Upper lobe of left lung (tissue), 6 donors: ENCODE results near the gene PPP6R2. TPM values are rescaled to one million over a fixed set of nuclear protein-coding genes. Genes with fewer than 3 reads are reported as not detected.

Source experiments
- ATAC-seq, 2 donors: fragments of 200-7000 bp; cut with Tn5 transposase; one replicate each; pipeline ENCODE4 v1.9.1; 2022; ENCODE audit warnings: mild to moderate bottlenecking in 2 of 2, moderate library complexity in 2 of 2; ENCODE audit not compliant: low FRiP score in 2 of 2
- DNase-seq, 2 donors: peaks; one replicate each; pipeline ENCODE4 v3.0.0-alpha.2; 2019 to 2020
- H3K27ac ChIP-seq, 4 donors: fragments of 200-600 bp; sonication (generic); one replicate each; pipeline ENCODE4 v1.5.1; 2016 to 2019
- H3K27me3 ChIP-seq, 4 donors: fragments of 200-600 bp; sonication (generic); one replicate each; pipeline ENCODE4 v1.5.1; 2017 to 2019
- H3K36me3 ChIP-seq, 4 donors: fragments of 200-600 bp; sonication (generic); one replicate each; pipeline ENCODE4 v1.5.1; 2016 to 2019
- H3K4me1 ChIP-seq, 4 donors: fragments of 200-600 bp; sonication (generic); one replicate each; pipeline ENCODE4 v1.5.1; 2018 to 2019
- H3K4me3 ChIP-seq, 4 donors: fragments of 200-600 bp; sonication (generic); one replicate each; pipeline ENCODE4 v1.5.1; 2017 to 2019; ENCODE audit warnings: mild to moderate bottlenecking in 2 of 4, moderate library complexity in 1 of 4
- H3K9me3 ChIP-seq, 4 donors: fragments of 200-600 bp; sonication (generic); one replicate each; pipeline ENCODE4 v1.5.1; 2018 to 2019
- CTCF ChIP-seq, 6 experiments: fragments of 450-650 bp in 4 of 6; fragments of 200-600 bp in 2 of 6; sonication (generic) in 2 of 6; IDR thresholded peaks; one replicate each; pipeline ENCODE4 v1.5.1; 2016 to 2019; ENCODE audit warnings: antibody characterized with exemption in 6 of 6
- EP300 ChIP-seq, 4 donors: sonication (generic); formaldehyde crosslinking; IDR thresholded peaks; one replicate each; pipeline ENCODE4 v1.5.1; 2017; ENCODE audit warnings: antibody characterized with exemption in 4 of 4, control low read depth in 2 of 4
- POLR2A ChIP-seq, 4 donors: fragments of 450-650 bp; IDR thresholded peaks; one replicate each; pipeline ENCODE4 v1.5.1; 2016 to 2017; ENCODE audit warnings: antibody characterized with exemption in 4 of 4, mild to moderate bottlenecking in 2 of 4
- POLR2AphosphoS5 ChIP-seq, 2 donors: sonication (generic); formaldehyde crosslinking; IDR thresholded peaks; one replicate each; pipeline ENCODE4 v1.5.1; 2017; ENCODE audit warnings: antibody characterized with exemption in 2 of 2
- WGBS, 2 donors: methylation state at CpG; one replicate each; pipeline ENCODE4 v1.1.5; 2017 to 2018; 5-methylcytosine and 5-hydroxymethylcytosine counted together
- total RNA-seq, 6 donors: library from RNA; depleted of rRNA in 4 of 6; stranded (reverse); fragments of >200 nt in 4 of 6; gene quantifications; one replicate each; pipeline versions ENCODE4 v1.1.0 to v1.2.1, GENCODE V29; 2016 to 2021
- donor health status: DM: no; HTN: no; CAD: no; lungs with moderate emphysema.
- donor health status: DM: no; HTN: yes; CAD: no; lungs with severe emphysema.

The PPP6R2 gene
- total RNA-seq, 6 donors from 2014 or later, result 53.0 to 264 (median 63.8) TPM

DNA sequence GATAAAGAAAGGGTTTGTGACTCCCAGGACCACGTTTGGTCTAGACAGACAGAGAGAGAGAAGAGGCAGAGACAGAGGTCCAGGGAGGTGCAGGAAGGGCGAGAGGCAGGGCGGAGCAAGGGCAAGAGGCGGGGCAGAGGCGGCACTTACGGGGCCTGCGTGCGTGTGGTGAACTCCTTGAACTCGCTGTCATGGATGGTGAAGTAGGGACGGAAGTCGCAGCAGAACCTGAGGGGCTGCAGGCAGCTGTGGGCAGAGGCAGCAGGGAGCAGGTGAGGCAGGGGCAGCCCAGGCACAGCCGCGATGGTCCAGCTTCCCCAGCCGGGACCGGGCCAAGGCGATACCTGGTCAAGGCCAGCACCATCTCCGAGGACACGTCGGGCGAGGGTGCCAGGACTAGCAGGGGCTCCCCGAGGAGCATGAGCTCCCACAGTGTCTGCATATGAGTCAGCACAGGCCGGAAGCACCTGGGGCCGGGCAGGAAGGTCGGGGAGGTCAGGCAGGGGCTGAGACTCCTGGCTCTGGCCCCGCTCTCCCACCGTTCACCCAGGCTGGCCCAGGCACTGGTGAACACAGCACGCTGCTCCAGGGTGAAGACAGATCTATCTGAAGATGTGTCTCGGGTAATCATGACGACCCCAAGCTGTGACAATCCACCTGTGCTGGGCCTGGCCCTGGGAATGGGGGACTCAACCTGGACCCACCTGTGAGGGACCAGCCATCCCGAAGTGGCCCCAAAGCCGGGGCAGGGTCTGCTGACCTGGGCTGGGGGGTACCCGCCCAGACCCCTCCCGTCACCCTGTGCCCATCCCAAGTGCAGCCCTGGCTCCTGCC is 28.5 kb upstream of the PPP6R2 start:
- DNase-seq (peak; percentile 86 to 91), ATAC-seq (peak; percentile 63 to 69)
- Histone ChIP-seq H3K4me3 (peak overlapping the region in 3 of 4 donors; percentile 23 to 33 (median 29)), H3K27ac (peak overlapping the region in 3 of 4 donors; percentile 5 to 77 (median 70)), H3K36me3 (peaks cover 0 to 3% (median 0%) of the 10 kb centered on the region in 4 donors), H3K27me3 (no peaks in the 10 kb centered on the region), H3K4me1 (peaks cover 18 to 30% (median 22%) of the 10 kb centered on the region in 4 donors), H3K9me3 (no peaks in the 10 kb centered on the region)
- 30 to 41% methylated on average over 17 to 27 of the region's 33 CpGs for WGBS, 2 donors
- TF ChIP-seq EP300 (IDR thresholded peaks at IDR 0.05), result no peak
- peak in 1 of 4 donors; percentile 37 for TF ChIP-seq POLR2A (IDR thresholded peaks at IDR 0.05)
- no peak for TF ChIP-seq POLR2AphosphoS5 (IDR thresholded peaks at IDR 0.05)

DNA sequence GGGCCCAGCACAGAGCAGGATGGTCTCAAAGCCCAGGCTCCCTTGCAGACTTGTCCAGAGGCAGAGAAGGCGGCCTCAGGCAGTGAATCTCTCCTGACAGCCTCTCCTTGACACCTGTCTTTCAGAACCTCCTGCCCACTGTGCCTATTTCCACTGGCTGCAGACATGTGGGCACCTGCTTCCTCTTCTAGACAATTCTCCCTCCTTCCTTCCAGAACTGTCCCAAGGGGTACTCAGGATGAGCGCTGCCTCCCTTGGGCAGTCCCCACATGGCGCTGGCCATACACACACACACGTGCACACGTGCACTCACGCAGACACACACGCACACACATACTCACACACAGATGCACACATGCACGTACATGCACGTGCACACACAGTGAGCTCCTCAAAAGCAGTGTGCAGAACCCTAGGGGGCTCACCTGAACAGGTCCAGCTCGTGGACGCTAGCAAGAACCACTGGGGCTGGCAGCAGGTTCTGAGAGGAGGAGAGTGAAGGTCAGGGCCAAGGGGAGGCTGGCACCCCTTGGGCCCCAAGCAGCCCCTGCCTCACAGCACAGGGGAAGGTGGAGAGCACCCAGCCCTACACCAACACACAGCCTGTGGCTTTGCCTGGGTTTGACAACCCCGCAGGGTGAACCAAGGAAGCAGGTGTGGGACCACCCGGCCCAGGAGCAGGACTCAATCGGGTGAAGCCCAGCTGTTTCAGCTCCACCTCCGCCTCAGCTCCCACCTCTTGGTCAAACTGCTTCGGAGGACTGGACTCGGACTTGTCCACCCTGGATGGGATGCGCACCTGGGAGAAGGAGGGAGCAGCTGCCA is 27.6 kb upstream of the PPP6R2 start:
- Histone ChIP-seq H3K27ac (peak overlapping the region in 1 of 4 donors; percentile 77), H3K36me3 (peaks cover 0 to 3% (median 0%) of the 10 kb centered on the region in 4 donors), H3K4me3 (no peak overlapping the region), H3K9me3 (no peaks in the 10 kb centered on the region), H3K27me3 (no peaks in the 10 kb centered on the region), H3K4me1 (peaks cover 14 to 24% (median 16%) of the 10 kb centered on the region in 4 donors)
- DNase-seq (peak in 1 of 2 donors; percentile 46), ATAC-seq (no peak)
- TF ChIP-seq CTCF (IDR thresholded peaks at IDR 0.05), result no peak
- no peak for TF ChIP-seq EP300 (IDR thresholded peaks at IDR 0.05)
- no peak for TF ChIP-seq POLR2AphosphoS5 (IDR thresholded peaks at IDR 0.05)
- no peak for TF ChIP-seq POLR2A (IDR thresholded peaks at IDR 0.05)
- 93 to 96% methylated on average over 11 to 14 of the region's 18 CpGs for WGBS, 2 donors

GRCh38 chr22:50316114-50317065 is 26.7 kb upstream of the PPP6R2 start:
- peak in 1 of 2 donors; percentile 79 for DNase-seq
- TF ChIP-seq EP300 (IDR thresholded peaks at IDR 0.05) (no peak), CTCF (IDR thresholded peaks at IDR 0.05) (no peak), POLR2AphosphoS5 (IDR thresholded peaks at IDR 0.05) (no peak), POLR2A (IDR thresholded peaks at IDR 0.05) (no peak)
- Histone ChIP-seq H3K27ac (no peak overlapping the region), H3K9me3 (no peaks in the 10 kb centered on the region), H3K4me1 (peaks cover 14 to 24% (median 16%) of the 10 kb centered on the region in 4 donors), H3K27me3 (no peaks in the 10 kb centered on the region), H3K36me3 (peaks cover 0 to 3% (median 0%) of the 10 kb centered on the region in 4 donors), H3K4me3 (no peak overlapping the region)
- ATAC-seq, result no peak
- 94 to 97% methylated on average over 6 to 22 of the region's 45 CpGs for WGBS, 2 donors

DNA sequence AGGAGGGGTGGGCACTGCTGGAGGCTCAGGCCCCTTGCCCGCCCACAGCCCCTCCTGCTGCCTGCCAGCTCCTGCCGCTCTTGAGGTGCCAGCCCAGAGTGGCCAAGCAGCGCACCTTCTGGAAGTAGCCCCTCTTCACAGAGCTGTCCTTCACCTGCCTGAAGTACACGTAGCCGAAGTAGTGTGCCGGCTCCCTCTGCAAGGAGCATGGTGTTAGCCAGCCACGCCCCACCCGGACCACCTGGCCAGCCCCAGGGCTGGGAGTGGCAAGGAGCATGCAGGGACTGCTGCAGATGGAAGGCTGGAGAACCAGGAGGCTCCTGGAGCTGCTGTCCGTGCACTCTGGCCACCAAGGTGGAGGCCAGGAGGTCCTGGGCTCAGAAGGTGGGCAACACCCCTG is 25.9 kb upstream of the PPP6R2 start:
- Histone ChIP-seq H3K4me1 (peaks cover 14 to 24% (median 16%) of the 10 kb centered on the region in 4 donors), H3K36me3 (no peaks in the 10 kb centered on the region), H3K4me3 (no peak overlapping the region), H3K27me3 (no peaks in the 10 kb centered on the region), H3K27ac (no peak overlapping the region), H3K9me3 (no peaks in the 10 kb centered on the region)
- DNase-seq (peak in 1 of 2 donors; percentile 43), ATAC-seq (no peak)
- TF ChIP-seq CTCF (IDR thresholded peaks at IDR 0.05) (no peak), EP300 (IDR thresholded peaks at IDR 0.05) (no peak)
- WGBS, 2 donors, result 92% methylated on average over 9 of the region's 9 CpGs; no CpG with 5 or more reads in 1 of the 2 donors
